ENCODE measurements around the gene TRIM65. TPM values are rescaled to one million over a fixed set of nuclear protein-coding genes. Genes with fewer than 3 reads are reported as not detected.

Gene TRIM65
- total RNA-seq (2014; rRNA removed; shearing (Covaris generic)), result 53.5 and 56.5 TPM in 2 replicates
- 71.7 and 103 TPM in 2 replicates for polyA plus RNA-seq (2015; cell fraction: cytosol; rRNA removed)
- polyA plus RNA-seq (2015; cell fraction: nucleus; rRNA removed), result 67.5 and 73.8 TPM in 2 replicates

DNA sequence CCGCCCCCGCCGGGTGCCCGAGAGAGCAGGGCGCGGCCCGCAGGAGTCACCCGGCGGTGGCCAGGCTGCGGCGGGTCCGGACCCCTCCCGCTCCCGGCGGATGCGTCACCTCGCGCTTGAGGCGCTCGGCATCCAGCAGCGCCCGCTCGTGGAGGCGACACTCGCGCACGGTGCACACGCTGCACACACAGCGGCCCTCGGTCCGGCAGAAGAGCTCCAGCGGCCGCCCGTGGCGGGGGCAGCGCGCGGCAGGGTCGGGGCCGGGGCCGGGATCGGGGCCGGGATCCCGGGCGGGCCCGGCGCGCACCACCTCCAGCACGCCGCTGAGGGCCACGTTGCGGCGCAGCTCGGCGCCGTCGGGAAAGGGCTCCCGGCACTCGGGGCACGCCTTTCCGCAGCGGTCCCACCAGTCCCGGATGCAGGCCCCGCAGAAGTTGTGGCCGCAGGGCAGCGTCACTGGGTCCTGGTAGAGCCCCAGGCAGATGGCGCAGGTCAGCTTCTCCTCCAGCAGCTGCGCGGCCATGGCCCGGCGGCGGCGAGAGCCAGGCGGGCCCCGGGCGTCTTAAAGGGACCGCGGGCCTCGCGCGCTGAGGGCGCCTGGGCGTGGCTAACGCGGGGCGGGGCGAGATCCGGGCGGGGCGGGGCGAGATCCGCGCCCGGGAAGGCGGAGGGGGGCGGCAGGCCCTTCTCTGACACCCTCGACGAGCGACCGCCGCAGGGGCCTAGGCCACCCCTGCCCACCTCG, at the start of gene TRIM65:
TRIM65 (minus strand) TSS at position 537 of the 745 bp plus-strand sequence; CDS start at position 523, 14 bp downstream.
- in situ Hi-C loops (cut with HindIII; ENCODE audit: low pct_unique_long_range_greater_than_20kb, low sequenced_read_pairs), result no loop called here
- DNase-seq (ENCODE audit: low read depth, low spot score), result peak; percentile 85

GRCh38 chr17:75945211-75945610, 48.5 kb upstream of the TRIM65 start:
- no peak for DNase-seq (ENCODE audit: low read depth, low spot score)
- in situ Hi-C loops (cut with HindIII; ENCODE audit: low pct_unique_long_range_greater_than_20kb, low sequenced_read_pairs), result loop anchor here (25.0 kb wide), 1 partner anchor 117 kb away; the partner anchor contains the start of genes GALR2 and SRP68

DNA sequence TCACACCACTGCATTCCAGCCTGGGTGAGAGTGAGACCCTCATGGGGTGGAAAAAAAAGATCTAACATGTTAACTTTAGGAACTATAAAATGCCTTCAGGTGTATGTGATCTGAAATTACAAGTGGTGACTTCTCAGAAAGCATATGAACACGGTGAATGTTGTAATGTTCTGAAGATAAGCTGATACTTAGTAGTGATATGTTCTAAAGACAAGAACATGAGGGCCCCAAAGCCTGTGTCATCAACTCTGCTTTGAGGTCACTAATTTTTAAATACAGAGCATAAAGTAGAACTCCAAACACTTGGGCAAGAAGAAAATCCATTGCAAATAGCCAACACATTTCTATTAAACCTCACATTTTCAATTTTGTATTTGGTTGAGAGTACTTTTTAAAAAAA, 46.7 kb upstream of the TRIM65 start:
- in situ Hi-C loops (cut with HindIII; ENCODE audit: low pct_unique_long_range_greater_than_20kb, low sequenced_read_pairs), result loop anchor here (25.0 kb wide), 1 partner anchor 119 kb away; the partner anchor contains the start of genes GALR2 and SRP68
- DNase-seq (ENCODE audit: low read depth, low spot score), result no peak

GRCh38 chr17:75942473-75942872, 45.7 kb upstream of the TRIM65 start:
- in situ Hi-C loops (cut with HindIII; ENCODE audit: low pct_unique_long_range_greater_than_20kb, low sequenced_read_pairs), result loop anchor here (25.0 kb wide), 1 partner anchor 120 kb away; the partner anchor contains the start of genes GALR2 and SRP68
- no peak for DNase-seq (ENCODE audit: low read depth, low spot score)

GRCh38 chr17:75941442-75941819, 44.7 kb upstream of the TRIM65 start:
- no peak for DNase-seq (ENCODE audit: low read depth, low spot score)
- in situ Hi-C loops (cut with HindIII; ENCODE audit: low pct_unique_long_range_greater_than_20kb, low sequenced_read_pairs), result loop anchor here (25.0 kb wide), 1 partner anchor 121 kb away; the partner anchor contains the start of genes GALR2 and SRP68

DNA sequence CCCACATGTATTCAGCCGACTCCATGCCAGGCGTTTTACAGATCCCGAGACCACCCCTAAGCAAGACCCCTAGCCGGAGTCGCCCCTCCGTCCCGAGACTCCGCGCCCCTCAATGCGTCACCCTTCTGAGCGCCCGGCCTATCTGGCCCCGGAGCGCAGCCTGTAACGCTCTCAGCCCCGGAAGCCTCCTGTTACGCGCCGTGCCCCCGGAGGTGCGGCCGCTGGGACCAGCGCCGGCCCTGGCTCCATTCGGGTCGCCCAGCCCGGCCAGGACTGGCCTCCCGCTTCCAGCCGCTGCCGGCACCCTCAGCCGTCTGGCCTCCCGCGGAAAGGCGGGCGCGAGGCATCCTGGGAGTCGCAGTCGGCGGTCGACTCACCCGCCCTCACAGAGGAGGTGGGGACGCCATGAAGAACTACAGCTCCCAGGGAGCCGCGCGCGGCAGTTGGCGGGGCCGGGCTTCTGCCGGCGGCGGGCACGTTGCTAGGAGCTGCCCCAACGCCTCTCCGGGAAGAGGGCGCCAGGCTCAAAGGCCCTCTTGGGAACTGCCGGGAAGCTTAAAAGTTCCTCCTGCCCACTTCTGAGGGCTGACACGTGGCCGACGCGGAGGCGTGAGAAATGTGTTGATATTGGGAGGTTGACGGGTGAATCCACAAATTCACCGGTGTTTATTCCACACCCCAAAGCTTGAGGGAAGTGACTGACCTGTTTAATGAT, 44.1 kb upstream of the TRIM65 start, which contains the start of gene FBF1:
FBF1 (minus strand) TSS at position 316 of the 715 bp plus-strand sequence. CDS start 2,893 bp downstream, outside the sequence.
- in situ Hi-C loops (cut with HindIII; ENCODE audit: low pct_unique_long_range_greater_than_20kb, low sequenced_read_pairs), result loop anchor here (25.0 kb wide), 1 partner anchor 121 kb away; the partner anchor contains the start of genes GALR2 and SRP68

DNA sequence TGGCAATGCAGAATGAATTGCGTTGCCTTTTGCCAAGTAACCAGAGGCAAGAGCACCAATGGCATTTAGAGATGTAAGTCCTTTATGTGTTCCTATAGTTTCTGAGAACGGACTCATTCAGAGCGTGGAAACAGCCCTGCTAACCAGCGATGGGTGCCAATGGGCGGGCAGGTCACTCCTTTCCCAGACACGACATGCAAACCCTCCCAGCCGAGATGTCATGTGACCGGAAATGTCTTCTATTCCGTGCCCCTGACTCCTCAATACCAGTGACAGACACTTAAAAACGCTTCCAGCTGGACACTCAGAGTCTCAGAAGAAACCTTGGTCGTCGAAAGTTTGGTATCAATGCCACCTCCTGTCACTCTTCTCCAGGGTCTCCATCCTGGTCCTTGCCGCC, 40.9 kb upstream of the TRIM65 start:
- DNase-seq (ENCODE audit: low read depth, low spot score), result no peak
- in situ Hi-C loops (cut with HindIII; ENCODE audit: low pct_unique_long_range_greater_than_20kb, low sequenced_read_pairs), result loop anchor here (25.0 kb wide), 1 partner anchor 125 kb away; the partner anchor contains the start of genes GALR2 and SRP68

More for the DNA sequence above, 44.1 kb upstream of the TRIM65 start, which contains the start of gene FBF1:
- DNase-seq (ENCODE audit: low read depth, low spot score), result peak; percentile 99

- in situ Hi-C loops (cut with HindIII; ENCODE audit: low pct_unique_long_range_greater_than_20kb, low sequenced_read_pairs), result loop anchor here (25.0 kb wide), 1 partner anchor 128 kb away; the partner anchor contains the start of genes GALR2 and SRP68
- no peak for DNase-seq (ENCODE audit: low read depth, low spot score)
Measured at GRCh38 chr17:75933808-75934207, 37.1 kb upstream of the TRIM65 start.

- in situ Hi-C loops (cut with HindIII; ENCODE audit: low pct_unique_long_range_greater_than_20kb, low sequenced_read_pairs), result loop anchor here (25.0 kb wide), 1 partner anchor 129 kb away; the partner anchor contains the start of genes GALR2 and SRP68
Measured at GRCh38 chr17:75932852-75933251, 36.1 kb upstream of the TRIM65 start.

GRCh38 chr17:75931062-75931461, 34.3 kb upstream of the TRIM65 start:
- no peak for DNase-seq (ENCODE audit: low read depth, low spot score)
- in situ Hi-C loops (cut with HindIII; ENCODE audit: low pct_unique_long_range_greater_than_20kb, low sequenced_read_pairs), result loop anchor here (25.0 kb wide), 1 partner anchor 131 kb away; the partner anchor contains the start of genes GALR2 and SRP68

More at GRCh38 chr17:75932852-75933251, 36.1 kb upstream of the TRIM65 start:
- no peak for DNase-seq (ENCODE audit: low read depth, low spot score)

GRCh38 chr17:75927286-75927922, 30.7 kb upstream of the TRIM65 start:
- DNase-seq (ENCODE audit: low read depth, low spot score), result peak; percentile 82
- in situ Hi-C loops (cut with HindIII; ENCODE audit: low pct_unique_long_range_greater_than_20kb, low sequenced_read_pairs), result loop anchor here (25.0 kb wide), 1 partner anchor 135 kb away; the partner anchor contains the start of genes GALR2 and SRP68

DNA sequence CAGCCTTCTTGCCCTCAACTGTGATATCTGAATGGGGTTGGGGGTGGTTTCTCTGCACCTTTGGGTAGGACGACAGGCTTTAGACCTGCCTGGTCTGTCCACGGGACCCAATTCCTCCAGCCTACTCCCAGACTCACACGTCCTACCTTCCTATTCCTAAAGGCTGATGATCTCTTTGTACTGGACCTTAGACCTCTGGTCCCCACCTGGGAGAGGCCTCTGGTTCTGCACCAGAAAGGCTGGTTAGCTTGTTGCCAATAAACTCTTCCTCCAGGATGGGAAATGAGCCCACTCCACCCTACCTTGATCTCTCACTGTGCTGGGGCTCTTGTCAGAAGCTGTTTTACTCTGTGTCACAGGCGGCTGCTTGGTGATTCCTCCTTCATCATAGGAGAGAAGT, 29.7 kb upstream of the TRIM65 start:
- in situ Hi-C loops (cut with HindIII; ENCODE audit: low pct_unique_long_range_greater_than_20kb, low sequenced_read_pairs), result loop anchor here (25.0 kb wide), 1 partner anchor 136 kb away; the partner anchor contains the start of genes GALR2 and SRP68
- no peak for DNase-seq (ENCODE audit: low read depth, low spot score)

- in situ Hi-C loops (cut with HindIII; ENCODE audit: low pct_unique_long_range_greater_than_20kb, low sequenced_read_pairs), result loop anchor here (25.0 kb wide), 1 partner anchor 136 kb away; the partner anchor contains the start of genes GALR2 and SRP68
- no peak for DNase-seq (ENCODE audit: low read depth, low spot score)
Measured at GRCh38 chr17:75925912-75926311, 29.2 kb upstream of the TRIM65 start.

DNA sequence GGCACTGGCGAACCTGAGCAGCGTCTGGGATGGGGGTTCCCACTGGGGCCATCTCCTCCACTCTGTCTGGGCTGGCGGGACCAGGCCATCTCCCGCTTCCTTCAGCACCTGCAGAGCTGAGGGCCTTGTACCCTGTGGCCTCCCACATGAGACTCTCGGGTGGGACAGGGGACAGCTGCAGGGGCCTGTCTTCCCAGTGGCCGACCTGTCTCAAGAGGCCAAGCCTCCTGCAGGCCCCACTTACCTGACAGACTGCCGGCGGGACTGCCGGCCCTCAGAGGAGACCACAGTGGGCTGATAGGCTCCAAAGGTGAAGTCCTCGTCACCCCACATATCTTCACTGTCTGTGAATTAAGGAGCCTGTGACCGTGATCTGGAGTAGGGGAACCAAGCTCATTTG, 28.4 kb upstream of the TRIM65 start:
- in situ Hi-C loops (cut with HindIII; ENCODE audit: low pct_unique_long_range_greater_than_20kb, low sequenced_read_pairs), result loop anchor here (25.0 kb wide), 1 partner anchor 137 kb away; the partner anchor contains the start of genes GALR2 and SRP68
- DNase-seq (ENCODE audit: low read depth, low spot score), result no peak

- in situ Hi-C loops (cut with HindIII; ENCODE audit: low pct_unique_long_range_greater_than_20kb, low sequenced_read_pairs), result no loop called here
- DNase-seq (ENCODE audit: low read depth, low spot score), result no peak
Measured at GRCh38 chr17:75922963-75923874, 26.5 kb upstream of the TRIM65 start.
